ENCODE results near the gene CAPN2.

Gene CAPN2

GRCh38 chr1:223691121-223691520 lies 21.2 kb upstream of the CAPN2 start:
- no peaks in the 10 kb centered on the region for H3K36me3 ChIP-seq (replicated peaks; ENCODE audit: insufficient read depth, low read length)
- TF ChIP-seq EZH2phosphoT487 (IDR thresholded peaks at IDR 0.05; ENCODE audit: low read length): no peak
- no peak for TF ChIP-seq CTCF (IDR thresholded peaks at IDR 0.05; ENCODE audit: low read length)
- TF ChIP-seq EZH2 (optimal IDR thresholded peaks at IDR 0.05; ENCODE audit: low read depth, low read length): no peak

GRCh38 chr1:223695014-223695548 lies 17.3 kb upstream of the CAPN2 start:
- DNase-seq: no peak
- no peaks in the 10 kb centered on the region for H3K9me2 ChIP-seq (replicated peaks; ENCODE audit: insufficient read depth, low read length)
- TF ChIP-seq EZH2 (optimal IDR thresholded peaks at IDR 0.05; ENCODE audit: low read depth, low read length): no peak
- TF ChIP-seq EZH2phosphoT487 (IDR thresholded peaks at IDR 0.05; ENCODE audit: low read length): no peak
- TF ChIP-seq CTCF (IDR thresholded peaks at IDR 0.05; ENCODE audit: low read length): no peak
- H3F3A ChIP-seq (ENCODE audit: insufficient read depth, low read length): no peaks in the 10 kb centered on the region
- H3K27me3 ChIP-seq (replicated peaks; ENCODE audit: insufficient read depth, low read length): no peaks in the 10 kb centered on the region
- H3K9ac ChIP-seq (ENCODE audit: low read length): no peak overlapping the region
- no peaks in the 10 kb centered on the region for H3K9me3 ChIP-seq (replicated peaks; ENCODE audit: insufficient read depth, low read length)
- H2AFZ ChIP-seq (ENCODE audit: low read length): no peak overlapping the region
- no peaks in the 10 kb centered on the region for H3K79me2 ChIP-seq (ENCODE audit: low read length)
- H3K4me1 ChIP-seq (ENCODE audit: low read length): no peaks in the 10 kb centered on the region
- H4K20me1 ChIP-seq (ENCODE audit: insufficient read depth, low read length): no peaks in the 10 kb centered on the region
- H3K4me2 ChIP-seq (ENCODE audit: low read depth, low read length): no peak overlapping the region
- no peak overlapping the region for H3K27ac ChIP-seq (ENCODE audit: low read length)
- H3K36me3 ChIP-seq (replicated peaks; ENCODE audit: insufficient read depth, low read length): no peaks in the 10 kb centered on the region
- H3K4me3 ChIP-seq (ENCODE audit: low read length): no peak overlapping the region

More at GRCh38 chr1:223691121-223691520, 21.2 kb upstream of the CAPN2 start:
- no peaks in the 10 kb centered on the region for H4K20me1 ChIP-seq (ENCODE audit: insufficient read depth, low read length)
- H3K9me2 ChIP-seq (replicated peaks; ENCODE audit: insufficient read depth, low read length): no peaks in the 10 kb centered on the region
- H3F3A ChIP-seq (ENCODE audit: insufficient read depth, low read length): no peaks in the 10 kb centered on the region
- no peaks in the 10 kb centered on the region for H3K79me2 ChIP-seq (ENCODE audit: low read length)
- H3K9me3 ChIP-seq (replicated peaks; ENCODE audit: insufficient read depth, low read length): no peaks in the 10 kb centered on the region
- H3K4me1 ChIP-seq (ENCODE audit: low read length): no peaks in the 10 kb centered on the region
- no peak overlapping the region for H3K4me2 ChIP-seq (ENCODE audit: low read depth, low read length)
- H2AFZ ChIP-seq (ENCODE audit: low read length): no peak overlapping the region
- DNase-seq: no peak
- H3K27me3 ChIP-seq (replicated peaks; ENCODE audit: insufficient read depth, low read length): no peaks in the 10 kb centered on the region
- H3K27ac ChIP-seq (ENCODE audit: low read length): no peak overlapping the region
- H3K9ac ChIP-seq (ENCODE audit: low read length): no peak overlapping the region
- H3K4me3 ChIP-seq (ENCODE audit: low read length): no peak overlapping the region

GRCh38 chr1:223695941-223696340 lies 16.4 kb upstream of the CAPN2 start:
- H3K4me2 ChIP-seq (ENCODE audit: low read depth, low read length): no peak overlapping the region
- H3K9ac ChIP-seq (ENCODE audit: low read length): no peak overlapping the region
- H3K9me3 ChIP-seq (replicated peaks; ENCODE audit: insufficient read depth, low read length): no peaks in the 10 kb centered on the region
- H3K36me3 ChIP-seq (replicated peaks; ENCODE audit: insufficient read depth, low read length): no peaks in the 10 kb centered on the region
- 0 out of 2 replicates have a peak overlapping the region, but pooled peaks have one; percentile 12 for H2AFZ ChIP-seq (ENCODE audit: low read length)
- no peaks in the 10 kb centered on the region for H3F3A ChIP-seq (ENCODE audit: insufficient read depth, low read length)
- no peak for DNase-seq
- no peaks in the 10 kb centered on the region for H3K4me1 ChIP-seq (ENCODE audit: low read length)
- H3K9me2 ChIP-seq (replicated peaks; ENCODE audit: insufficient read depth, low read length): no peaks in the 10 kb centered on the region
- H3K27me3 ChIP-seq (replicated peaks; ENCODE audit: insufficient read depth, low read length): no peaks in the 10 kb centered on the region
- H3K27ac ChIP-seq (ENCODE audit: low read length): no peak overlapping the region
- TF ChIP-seq CTCF (IDR thresholded peaks at IDR 0.05; ENCODE audit: low read length) (no peak), EZH2phosphoT487 (IDR thresholded peaks at IDR 0.05; ENCODE audit: low read length) (no peak), EZH2 (optimal IDR thresholded peaks at IDR 0.05; ENCODE audit: low read depth, low read length) (no peak)
- H3K4me3 ChIP-seq (ENCODE audit: low read length): no peak overlapping the region
- no peaks in the 10 kb centered on the region for H4K20me1 ChIP-seq (ENCODE audit: insufficient read depth, low read length)
- no peaks in the 10 kb centered on the region for H3K79me2 ChIP-seq (ENCODE audit: low read length)
